GM18502 (cell line): Measurements from ENCODE around the gene CLDN15.

Source experiments
- ATAC-seq: cut with Tn5 transposase; IDR thresholded peaks from one replicate; pipeline ENCODE4 v1.9.1; 2021; ENCODE audit warnings: mild to moderate bottlenecking; ENCODE audit not compliant: unreplicated experiment, poor library complexity

Gene CLDN15

DNA sequence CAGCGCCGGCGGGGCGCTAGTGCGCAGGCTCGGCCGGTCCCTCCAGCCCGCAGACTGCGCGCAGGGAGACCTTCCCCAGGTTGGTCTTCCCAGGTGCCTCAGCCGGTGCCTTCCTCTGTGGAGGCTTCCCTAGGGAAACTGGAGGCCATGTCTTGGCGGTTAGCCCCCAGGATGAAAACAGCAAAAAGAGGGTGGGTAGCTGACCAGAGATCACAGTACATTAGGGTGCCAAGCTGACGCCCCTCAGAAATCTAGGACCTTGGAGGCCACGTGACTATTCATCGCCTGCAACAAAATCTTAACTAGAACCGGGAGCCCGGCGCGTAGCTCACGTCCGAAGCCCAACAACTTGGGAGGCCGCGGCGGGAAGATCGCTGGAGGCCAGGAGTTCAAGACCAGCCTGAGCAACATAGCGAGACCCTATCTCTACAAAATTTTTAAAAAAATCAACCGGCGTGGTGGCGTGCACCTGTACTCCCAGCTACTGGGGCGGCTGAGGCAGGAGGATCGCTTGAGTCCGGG, 7.6 kb upstream of the CLDN15 start:
- ATAC-seq, result no peak

- peak; percentile 94 for ATAC-seq
These were observed 7.0 kb upstream of the CLDN15 start, which contains the start of gene FIS1 for GRCh38 chr7:101244375-101245146. FIS1 (minus strand) TSS chr7:101245081; CDS start chr7:101245004, 77 bp downstream.

DNA sequence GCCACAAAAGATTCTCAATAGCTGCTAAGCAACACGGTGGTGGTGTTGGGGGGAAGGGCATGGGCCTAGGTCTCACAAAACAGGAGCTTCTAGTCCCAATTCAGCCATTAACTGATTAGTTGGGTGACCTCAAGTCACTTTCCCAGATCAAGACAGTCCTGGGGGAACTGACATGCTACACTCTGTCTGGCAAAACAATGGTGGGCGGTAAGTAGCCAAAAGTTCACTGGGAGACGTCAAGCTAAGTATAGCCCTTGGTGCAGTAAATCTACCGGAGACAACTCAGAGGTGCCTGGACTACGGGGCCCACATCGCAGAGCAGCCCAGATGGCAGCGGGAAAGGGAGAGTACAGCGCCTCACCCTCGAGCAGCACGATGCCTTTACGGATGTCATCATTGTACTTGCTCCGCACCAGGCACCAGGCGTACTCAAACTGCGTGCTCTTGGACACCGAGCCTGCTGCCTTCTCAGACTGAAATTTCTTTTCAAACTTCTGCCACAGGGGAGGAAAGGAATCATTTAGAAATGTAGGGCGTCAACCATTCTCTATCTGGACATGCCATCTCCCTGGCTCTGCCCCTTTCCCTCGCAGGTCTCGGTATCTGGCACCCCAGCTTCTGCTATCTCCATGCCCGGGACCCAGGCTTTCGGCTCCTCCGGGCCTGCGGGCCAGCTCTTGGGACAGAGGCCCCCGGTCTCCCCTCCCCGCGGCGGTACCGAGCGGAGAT, 6.2 kb upstream of the CLDN15 start:
- no peak for ATAC-seq

GRCh38 chr7:101241443-101242349, 4.1 kb upstream of the CLDN15 start:
- ATAC-seq, result no peak

DNA sequence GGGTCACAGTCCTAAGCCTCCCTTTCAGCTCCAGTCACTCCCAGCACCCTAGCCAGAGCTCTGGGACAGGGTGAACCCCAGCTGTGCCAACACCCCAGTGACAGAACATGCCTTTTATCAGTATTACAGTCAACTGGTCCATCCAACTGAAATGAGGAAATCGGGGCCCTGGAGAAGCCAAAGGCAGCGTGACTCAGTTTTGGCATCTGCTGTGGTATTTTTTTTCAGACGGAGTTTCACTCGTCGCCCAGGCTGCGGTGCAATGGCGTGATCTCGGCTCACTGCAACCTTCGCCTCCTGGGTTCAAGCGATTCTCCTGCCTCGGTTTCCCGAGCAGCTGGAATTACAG, 3.4 kb upstream of the CLDN15 start:
- no peak for ATAC-seq

DNA sequence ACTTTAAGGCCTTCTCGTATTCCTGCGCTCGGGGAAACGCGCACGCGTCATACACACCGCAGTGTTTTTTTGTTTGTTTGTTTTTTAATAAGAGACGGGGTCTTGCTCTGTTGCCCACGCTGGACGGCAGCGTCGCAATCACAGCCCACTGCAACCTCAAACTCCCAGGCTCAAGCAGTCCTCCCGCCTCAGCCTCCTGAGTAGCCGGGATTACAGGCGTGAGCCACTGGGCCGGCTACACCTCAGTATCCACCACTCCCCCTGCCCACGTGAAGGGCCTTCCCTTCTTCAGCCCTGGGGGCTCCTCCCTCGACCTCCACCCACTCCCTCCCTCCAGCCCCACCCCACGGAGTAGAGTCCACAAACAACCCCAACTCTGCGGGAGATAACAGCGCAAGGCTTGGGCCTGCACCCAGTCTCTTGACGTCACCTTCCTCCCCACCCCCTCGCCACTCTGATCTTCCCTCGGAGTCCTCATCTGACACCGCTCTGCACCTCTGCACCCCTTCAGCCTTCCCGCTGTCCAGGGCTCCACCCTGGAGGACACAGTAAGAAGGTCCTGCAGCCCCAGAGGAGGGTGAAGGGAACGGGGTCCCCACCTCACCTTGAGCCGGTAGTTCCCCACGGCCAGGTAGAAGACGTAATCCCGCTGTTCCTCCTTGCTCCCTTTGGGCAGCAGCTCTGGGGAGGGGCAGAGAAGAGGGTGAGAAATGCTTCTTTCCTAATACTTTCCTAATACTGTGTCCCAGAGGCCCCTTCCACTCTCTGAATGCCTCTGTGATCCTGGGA, 2.8 kb upstream of the CLDN15 start:
- ATAC-seq, result no peak

DNA sequence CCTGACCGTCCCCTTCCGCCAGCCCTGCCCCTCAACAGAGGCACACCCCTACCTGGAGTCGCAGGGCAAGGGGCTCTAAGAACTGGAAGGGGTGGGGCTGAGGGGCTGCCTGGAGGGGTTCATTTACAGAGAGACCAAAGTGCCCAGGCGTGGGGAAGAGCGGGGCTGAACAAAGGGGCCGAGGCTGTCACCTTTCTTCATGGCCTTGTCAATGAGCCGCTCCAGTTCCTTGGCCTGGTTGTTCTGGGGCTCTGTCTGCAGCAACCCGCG, 2.3 kb upstream of the CLDN15 start:
- ATAC-seq, result no peak

DNA sequence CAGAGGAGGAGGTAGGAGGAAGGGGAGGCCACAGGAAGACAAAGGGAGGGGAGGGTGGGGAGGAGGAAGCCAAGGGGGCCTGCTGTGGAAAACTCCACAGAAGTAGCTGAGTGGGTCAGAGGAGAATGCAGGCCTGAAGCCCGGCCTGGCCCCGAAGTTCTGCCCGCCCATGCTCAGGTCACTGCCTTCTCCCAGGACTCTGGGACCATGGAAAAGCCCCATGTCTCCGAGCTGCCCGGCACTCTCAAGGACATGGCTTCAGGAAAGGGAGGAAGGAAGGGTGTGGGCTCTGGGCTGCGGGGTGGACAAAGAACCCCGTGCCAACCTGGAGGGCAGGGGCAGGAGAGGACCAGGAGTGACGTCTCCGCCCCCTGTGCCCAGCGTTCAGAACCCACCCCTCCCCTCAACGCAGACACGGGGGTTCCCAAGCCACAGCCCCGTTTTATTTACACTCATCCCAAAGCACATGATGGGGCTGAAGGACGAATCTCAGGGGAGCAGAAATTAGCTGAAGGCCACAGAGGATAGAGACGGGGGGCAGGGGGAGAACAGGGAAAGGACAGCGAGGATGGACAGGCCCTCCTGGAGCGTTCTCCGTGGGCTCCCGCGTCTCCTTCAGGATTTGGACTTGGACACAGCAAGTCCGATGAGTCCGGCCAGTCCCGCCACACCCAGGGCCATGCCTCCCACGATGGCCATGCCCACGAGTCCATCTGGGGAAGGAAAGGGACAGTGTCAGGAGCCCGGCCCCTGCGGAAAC, 1.8 kb upstream of the CLDN15 start:
- no peak for ATAC-seq

GRCh38 chr7:101238226-101239182, 902 bp upstream of the CLDN15 start:
- no peak for ATAC-seq

GRCh38 chr7:101236292-101236835, 1.2 kb downstream of the CLDN15 start:
- ATAC-seq, result no peak

- no peak for ATAC-seq
These were observed 2.1 kb downstream of the CLDN15 start for GRCh38 chr7:101235522-101235921.

DNA sequence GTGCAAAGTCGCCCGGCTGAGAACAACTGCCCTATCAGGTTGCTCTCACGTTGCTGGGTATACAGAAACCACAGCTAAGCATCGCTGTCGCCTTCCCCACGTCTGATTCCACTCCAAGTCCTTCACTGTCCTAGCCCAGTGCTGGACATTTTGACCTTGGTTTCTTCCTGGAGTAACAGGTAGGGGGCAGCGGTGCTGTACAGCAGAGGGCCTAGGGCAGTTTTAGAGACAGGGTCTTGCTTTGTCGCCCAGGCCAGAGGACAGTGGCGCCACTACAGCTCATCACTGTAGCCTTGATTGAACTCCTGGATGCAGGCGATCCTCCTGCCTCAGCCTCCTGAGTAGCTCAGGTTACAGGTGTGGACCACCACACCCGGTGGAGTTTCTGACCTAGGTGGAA, 2.6 kb downstream of the CLDN15 start:
- ATAC-seq, result no peak

DNA sequence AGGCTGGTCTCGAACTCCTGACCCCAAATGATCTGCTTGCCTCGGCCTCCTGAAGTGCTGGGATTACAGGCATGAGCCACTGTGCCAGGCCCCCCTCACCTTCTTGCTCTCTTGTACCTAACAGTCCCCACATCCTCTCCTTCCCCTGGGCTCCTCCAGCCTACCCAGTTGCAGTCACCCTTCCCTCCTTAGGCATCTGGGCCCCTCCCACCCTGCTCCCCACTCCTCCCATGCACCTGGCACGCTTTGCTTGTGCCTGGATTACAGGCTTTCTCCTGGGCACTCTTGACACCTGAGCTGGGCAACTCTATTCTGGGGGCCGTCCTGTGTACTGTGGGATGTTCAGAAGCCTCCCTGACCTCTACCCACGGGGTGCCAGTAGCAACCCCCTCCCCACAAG, 3.0 kb downstream of the CLDN15 start:
- no peak for ATAC-seq

DNA sequence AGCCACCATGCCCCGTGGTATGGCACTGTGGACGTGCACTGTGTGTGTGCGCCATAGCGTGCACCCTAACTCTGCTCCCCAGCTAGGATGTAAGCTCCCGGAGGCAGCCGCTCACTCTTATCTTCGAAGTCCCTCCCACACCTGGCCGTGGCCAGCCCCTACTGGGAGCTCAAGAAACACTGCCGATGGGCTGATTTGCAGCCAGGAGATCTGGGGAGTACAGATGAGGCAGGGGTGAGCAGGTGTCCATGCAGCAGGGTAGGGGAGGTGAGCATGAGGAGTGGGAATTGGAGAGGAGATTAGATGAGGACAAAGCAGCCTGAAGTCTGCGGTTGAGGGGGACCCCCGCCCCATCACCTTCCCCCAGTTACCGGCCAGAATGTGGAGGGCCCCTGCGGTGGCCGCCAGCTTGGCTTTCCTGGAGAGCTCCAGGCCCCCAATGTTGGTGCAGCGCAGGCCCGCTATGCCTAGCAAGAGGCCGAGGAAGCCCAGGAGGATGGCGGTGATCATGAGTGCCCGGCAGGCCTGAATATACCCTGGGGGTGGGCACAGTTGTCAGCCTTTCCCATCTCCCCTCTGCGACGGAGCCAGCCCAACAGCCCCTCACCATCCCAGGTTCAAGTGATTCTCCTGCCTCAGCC, 3.6 kb downstream of the CLDN15 start:
- ATAC-seq, result no peak

GRCh38 chr7:101232141-101232850, 5.3 kb downstream of the CLDN15 start:
- ATAC-seq, result no peak

DNA sequence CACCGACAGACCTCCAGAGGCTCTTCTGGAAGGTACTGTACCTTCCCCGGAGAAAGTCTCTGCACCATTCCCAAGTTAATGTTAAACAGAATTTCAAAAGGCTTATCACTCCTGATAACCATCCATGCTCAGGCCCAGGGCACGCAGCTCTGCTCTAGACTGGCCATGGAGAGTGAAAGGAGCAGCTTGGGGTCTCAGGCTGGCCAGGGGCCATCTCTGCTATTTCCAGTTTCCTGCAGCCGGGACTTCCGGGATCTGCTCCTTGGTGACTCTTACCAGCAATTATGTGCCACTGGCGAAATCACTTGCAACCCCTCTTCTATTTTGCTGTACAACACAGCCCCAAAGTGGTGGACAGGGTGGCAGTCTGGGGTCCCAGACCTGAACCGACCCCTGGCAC, 6.0 kb downstream of the CLDN15 start:
- ATAC-seq, result no peak

DNA sequence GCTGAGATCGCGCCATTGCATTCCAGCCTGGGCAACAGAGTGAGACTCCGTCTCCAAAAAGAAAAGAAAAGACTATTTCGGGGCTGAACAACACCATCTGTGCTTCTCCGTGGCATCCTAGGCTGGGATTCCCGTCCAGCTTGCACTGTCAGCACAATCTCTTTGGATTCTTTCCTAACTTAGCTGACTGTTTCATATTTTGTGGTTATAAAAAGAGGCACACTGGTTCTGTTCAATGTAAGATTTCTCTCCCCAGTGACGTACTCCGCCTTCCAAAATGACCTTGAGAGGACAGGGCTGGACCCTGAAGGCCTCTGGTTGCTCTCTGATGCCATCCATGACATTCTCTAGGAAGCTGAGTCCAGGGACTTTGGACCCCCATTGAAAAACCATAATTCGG, 10.9 kb downstream of the CLDN15 start:
- no peak for ATAC-seq
